ENCODE results near the gene ABCB10. TPM values are rescaled to one million over a fixed set of nuclear protein-coding genes. Genes with fewer than 3 reads are reported as not detected.
"Not testable (repeated sequence)": the region's sequence is repeated elsewhere in the genome, so short reads cannot be mapped to it uniquely, and the experiment has no call there.

ABCB10 gene
- total and polyA plus RNA-seq, 2 experiments from 2014 or later: 4.7 to 9.7 TPM

DNA sequence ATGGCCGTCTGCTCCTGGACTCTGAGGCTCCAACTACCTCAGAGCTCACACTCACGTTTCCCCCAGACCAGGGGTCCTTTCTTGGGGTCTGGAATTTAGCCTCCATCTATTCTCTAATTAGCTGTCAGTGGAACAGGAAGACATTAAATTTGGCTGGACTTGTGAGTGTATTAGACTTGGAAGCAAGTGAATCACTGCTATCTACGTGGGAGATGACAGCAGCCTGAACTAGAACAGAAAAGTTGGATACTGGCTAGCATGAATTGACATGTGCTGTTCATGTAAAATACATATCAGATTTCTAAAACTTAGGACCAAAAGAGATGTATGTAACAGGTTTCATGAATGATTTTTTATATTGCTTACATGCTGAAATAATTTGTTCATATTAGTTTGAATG, 39.4 kb upstream of the ABCB10 start:
- ATAC-seq (no peak), DNase-seq (ENCODE audit: low spot score) (no peak)
- H3F3A ChIP-seq (replicated peaks; ENCODE audit: low read depth): no peaks in the 10 kb centered on the region
- no peak overlapping the region for H3K4me2 ChIP-seq
- no peak overlapping the region for H3K27ac ChIP-seq (ENCODE audit: low read depth)
- peaks cover 7% of the 10 kb centered on the region; the same call in 1 of the 2 replicates for H3K79me2 ChIP-seq (replicated peaks; ENCODE audit: insufficient read depth)
- no peak overlapping the region for H2AFZ ChIP-seq
- H3K27me3 ChIP-seq (ENCODE audit: insufficient read depth): no peaks in the 10 kb centered on the region
- Mint-ChIP-seq H3K4me1 (peaks cover 12% of the 10 kb centered on the region; the same call in 2 of the 3 replicates), H3K27me3 (ENCODE audit: insufficient read depth, low read depth, poor library complexity) (peaks cover 2% of the 10 kb centered on the region), H3K36me3 (ENCODE audit: low read depth) (peaks cover 39% of the 10 kb centered on the region), H3K4me3 (no peak overlapping the region), H3K27ac (no peak overlapping the region), H3K9me3 (no peaks in the 10 kb centered on the region)
- no peak for TF ChIP-seq CREB1 (CRISPR knock-in tag; IDR thresholded peaks at IDR 0.05; ENCODE audit: low read depth)
- TF ChIP-seq ZNF114 (CRISPR knock-in tag; IDR thresholded peaks at IDR 0.05): no peak
- TF ChIP-seq, protein P1, sequence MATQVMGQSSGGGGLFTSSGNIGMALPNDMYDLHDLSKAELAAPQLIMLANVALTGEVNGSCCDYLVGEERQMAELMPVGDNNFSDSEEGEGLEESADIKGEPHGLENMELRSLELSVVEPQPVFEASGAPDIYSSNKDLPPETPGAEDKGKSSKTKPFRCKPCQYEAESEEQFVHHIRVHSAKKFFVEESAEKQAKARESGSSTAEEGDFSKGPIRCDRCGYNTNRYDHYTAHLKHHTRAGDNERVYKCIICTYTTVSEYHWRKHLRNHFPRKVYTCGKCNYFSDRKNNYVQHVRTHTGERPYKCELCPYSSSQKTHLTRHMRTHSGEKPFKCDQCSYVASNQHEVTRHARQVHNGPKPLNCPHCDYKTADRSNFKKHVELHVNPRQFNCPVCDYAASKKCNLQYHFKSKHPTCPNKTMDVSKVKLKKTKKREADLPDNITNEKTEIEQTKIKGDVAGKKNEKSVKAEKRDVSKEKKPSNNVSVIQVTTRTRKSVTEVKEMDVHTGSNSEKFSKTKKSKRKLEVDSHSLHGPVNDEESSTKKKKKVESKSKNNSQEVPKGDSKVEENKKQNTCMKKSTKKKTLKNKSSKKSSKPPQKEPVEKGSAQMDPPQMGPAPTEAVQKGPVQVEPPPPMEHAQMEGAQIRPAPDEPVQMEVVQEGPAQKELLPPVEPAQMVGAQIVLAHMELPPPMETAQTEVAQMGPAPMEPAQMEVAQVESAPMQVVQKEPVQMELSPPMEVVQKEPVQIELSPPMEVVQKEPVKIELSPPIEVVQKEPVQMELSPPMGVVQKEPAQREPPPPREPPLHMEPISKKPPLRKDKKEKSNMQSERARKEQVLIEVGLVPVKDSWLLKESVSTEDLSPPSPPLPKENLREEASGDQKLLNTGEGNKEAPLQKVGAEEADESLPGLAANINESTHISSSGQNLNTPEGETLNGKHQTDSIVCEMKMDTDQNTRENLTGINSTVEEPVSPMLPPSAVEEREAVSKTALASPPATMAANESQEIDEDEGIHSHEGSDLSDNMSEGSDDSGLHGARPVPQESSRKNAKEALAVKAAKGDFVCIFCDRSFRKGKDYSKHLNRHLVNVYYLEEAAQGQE (IDR thresholded peaks at IDR 0.05; ENCODE audit: unreplicated experiment): no peak
- no peak for TF ChIP-seq JUNB (IDR thresholded peaks at IDR 0.05; ENCODE audit: unreplicated experiment)
- no peak for TF ChIP-seq NANOG (IDR thresholded peaks at IDR 0.05; ENCODE audit: borderline replicate concordance)
- TF ChIP-seq POLR2AphosphoS5 (IDR thresholded peaks at IDR 0.05; ENCODE audit: low read depth): no peak
- H3K4me3 ChIP-seq: no peak overlapping the region
- 0 out of 2 replicates have a peak, but pooled peaks cover 4% of the 10 kb centered on the region for H4K20me1 ChIP-seq (replicated peaks; ENCODE audit: insufficient read depth)
- H3K9me2 ChIP-seq (ENCODE audit: insufficient read depth): no peaks in the 10 kb centered on the region
- peaks cover 12% of the 10 kb centered on the region for H3K36me3 ChIP-seq (ENCODE audit: insufficient read depth)
- 0 out of 2 replicates have a peak, but pooled peaks cover 7% of the 10 kb centered on the region for H3K4me1 ChIP-seq (ENCODE audit: insufficient read depth)

DNA sequence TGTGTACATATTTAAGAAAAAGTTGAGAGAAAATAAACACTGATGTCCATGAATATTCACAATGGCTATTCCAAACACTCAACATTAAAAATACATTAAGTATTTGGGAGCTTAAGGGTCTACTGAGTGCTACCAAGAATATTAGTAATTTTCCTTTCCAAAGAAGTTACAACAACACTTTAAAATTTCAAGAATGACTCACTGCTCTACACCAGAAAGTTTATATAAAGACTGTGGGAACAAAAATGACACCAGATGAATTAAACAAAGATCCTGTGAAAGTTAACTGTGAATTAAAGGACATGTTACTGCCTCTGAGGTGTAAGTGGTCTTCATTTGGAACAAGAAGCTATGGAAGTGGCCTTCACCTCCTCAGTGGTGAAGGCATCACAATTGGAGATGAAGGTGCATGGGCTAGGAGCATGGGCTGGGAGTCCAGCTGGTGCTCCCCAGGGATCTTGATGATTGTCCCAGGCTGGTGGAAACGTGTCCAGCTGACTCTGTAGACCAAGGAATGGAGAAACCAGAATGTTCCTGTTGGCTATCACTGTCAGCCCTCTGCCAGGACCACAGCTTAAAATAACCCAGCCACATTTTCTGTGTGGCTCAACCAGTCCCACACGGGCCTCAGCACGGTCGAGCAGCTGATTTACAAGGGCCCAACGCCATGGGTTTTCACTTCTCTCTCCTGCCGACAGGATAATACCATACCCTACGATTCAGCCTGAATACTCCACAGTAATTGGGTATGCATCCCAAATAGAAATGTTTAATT, 38.6 kb upstream of the ABCB10 start:
- DNase-seq (ENCODE audit: low spot score): no peak
- H3K27me3 ChIP-seq (ENCODE audit: insufficient read depth): no peaks in the 10 kb centered on the region
- TF ChIP-seq ZNF114 (CRISPR knock-in tag; IDR thresholded peaks at IDR 0.05) (no peak), EZH2phosphoT487 (IDR thresholded peaks at IDR 0.05; ENCODE audit: unreplicated experiment) (no peak), NANOG (IDR thresholded peaks at IDR 0.05; ENCODE audit: borderline replicate concordance) (no peak)
- TF ChIP-seq, protein P2, sequence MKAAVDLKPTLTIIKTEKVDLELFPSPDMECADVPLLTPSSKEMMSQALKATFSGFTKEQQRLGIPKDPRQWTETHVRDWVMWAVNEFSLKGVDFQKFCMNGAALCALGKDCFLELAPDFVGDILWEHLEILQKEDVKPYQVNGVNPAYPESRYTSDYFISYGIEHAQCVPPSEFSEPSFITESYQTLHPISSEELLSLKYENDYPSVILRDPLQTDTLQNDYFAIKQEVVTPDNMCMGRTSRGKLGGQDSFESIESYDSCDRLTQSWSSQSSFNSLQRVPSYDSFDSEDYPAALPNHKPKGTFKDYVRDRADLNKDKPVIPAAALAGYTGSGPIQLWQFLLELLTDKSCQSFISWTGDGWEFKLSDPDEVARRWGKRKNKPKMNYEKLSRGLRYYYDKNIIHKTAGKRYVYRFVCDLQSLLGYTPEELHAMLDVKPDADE (IDR thresholded peaks at IDR 0.05): no peak
- Mint-ChIP-seq H3K4me1 (peaks cover 12% of the 10 kb centered on the region; the same call in 2 of the 3 replicates), H3K27ac (no peak overlapping the region), H3K27me3 (ENCODE audit: insufficient read depth, low read depth, poor library complexity) (peaks cover 2% of the 10 kb centered on the region), H3K36me3 (ENCODE audit: low read depth) (peaks cover 32% of the 10 kb centered on the region), H3K9me3 (no peaks in the 10 kb centered on the region), H3K4me3 (no peak overlapping the region)
- H3F3A ChIP-seq (replicated peaks; ENCODE audit: low read depth): no peaks in the 10 kb centered on the region
- no peak overlapping the region for H2AFZ ChIP-seq
- no peak overlapping the region for H3K4me2 ChIP-seq
- no peaks in the 10 kb centered on the region for H3K9me2 ChIP-seq (ENCODE audit: insufficient read depth)
- H3K27ac ChIP-seq (ENCODE audit: low read depth): no peak overlapping the region
- peaks cover 12% of the 10 kb centered on the region for H3K36me3 ChIP-seq (ENCODE audit: insufficient read depth)
- 0 out of 2 replicates have a peak, but pooled peaks cover 4% of the 10 kb centered on the region for H4K20me1 ChIP-seq (replicated peaks; ENCODE audit: insufficient read depth)
- peaks cover 7% of the 10 kb centered on the region; the same call in 1 of the 2 replicates for H3K79me2 ChIP-seq (replicated peaks; ENCODE audit: insufficient read depth)
- no peak overlapping the region for H3K4me3 ChIP-seq
- no peak for ATAC-seq
- 0 out of 2 replicates have a peak, but pooled peaks cover 7% of the 10 kb centered on the region for H3K4me1 ChIP-seq (ENCODE audit: insufficient read depth)

DNA sequence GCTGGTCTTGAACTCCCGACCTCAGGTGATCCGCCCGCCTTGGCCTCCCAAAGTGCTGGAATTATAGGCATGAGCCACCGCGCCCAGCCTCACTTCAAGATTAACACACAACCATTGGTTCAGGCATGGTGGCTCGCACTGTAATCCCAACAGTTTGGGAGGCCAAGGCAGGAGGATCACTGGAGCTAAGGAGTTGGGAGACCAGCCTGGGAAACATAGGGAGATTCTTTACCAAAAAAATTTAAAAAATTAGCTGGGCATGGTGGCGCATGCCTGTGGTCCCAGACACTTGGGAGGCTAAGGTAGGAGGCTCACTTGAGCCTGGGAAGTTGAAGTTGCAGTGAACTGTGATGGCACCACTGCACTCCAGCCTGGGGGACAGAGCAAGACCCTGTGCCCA, 37.4 kb upstream of the ABCB10 start:
- H3K9me3 Mint-ChIP-seq; H3F3A ChIP-seq (replicated peaks; ENCODE audit: low read depth); H3K27ac ChIP-seq (ENCODE audit: low read depth); H3K36me3 ChIP-seq (ENCODE audit: insufficient read depth); H3K27me3 Mint-ChIP-seq (ENCODE audit: insufficient read depth, low read depth, poor library complexity); H3K79me2 ChIP-seq (replicated peaks; ENCODE audit: insufficient read depth); ATAC-seq; H3K27ac Mint-ChIP-seq; H3K4me1 Mint-ChIP-seq; H3K4me2 ChIP-seq; H2AFZ ChIP-seq; H3K27me3 ChIP-seq (ENCODE audit: insufficient read depth); H3K4me1 ChIP-seq (ENCODE audit: insufficient read depth); H3K4me3 Mint-ChIP-seq; H4K20me1 ChIP-seq (replicated peaks; ENCODE audit: insufficient read depth); H3K4me3 ChIP-seq; H3K9me2 ChIP-seq (ENCODE audit: insufficient read depth); DNase-seq (ENCODE audit: low spot score): not testable (repeated sequence)
- H3K36me3 Mint-ChIP-seq (ENCODE audit: low read depth): peaks cover 21% of the 10 kb centered on the region

Data from GM23338 (cell line).